ENCODE measurements around the gene PPDPF.

DNA sequence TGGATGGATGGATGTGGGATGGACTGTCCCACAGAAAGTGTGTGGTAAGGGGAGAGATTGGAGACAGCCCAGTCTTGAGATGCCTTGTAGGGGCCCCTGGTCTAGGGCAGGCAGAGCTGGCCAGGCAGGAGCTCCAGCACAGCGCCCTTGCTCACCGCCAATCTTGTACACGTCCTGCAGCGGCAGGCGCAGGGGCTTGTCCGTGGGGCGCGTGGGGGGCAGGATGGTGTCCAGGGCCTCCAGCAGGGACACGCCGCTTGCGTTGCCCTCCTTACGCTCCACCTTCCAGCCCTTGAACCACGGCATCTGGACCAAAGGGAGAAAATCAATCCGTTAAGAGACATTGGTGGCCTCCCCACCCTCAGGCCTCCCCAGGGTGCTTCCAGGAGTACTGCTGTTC is 27.6 kb upstream of the PPDPF start:
- TF ChIP-seq POLR2AphosphoS5 (IDR thresholded peaks at IDR 0.05; ENCODE audit: borderline replicate concordance, low read depth, low read length): no peak
- no peak for TF ChIP-seq EZH2 (IDR thresholded peaks at IDR 0.05)
- no peak for TF ChIP-seq FOXP2 (optimal IDR thresholded peaks at IDR 0.05; ENCODE audit: control extremely low read depth, extremely low read length, insufficient read depth)

Measured in SK-N-MC (cell line).